GM19372 (cell line): ENCODE results near the gene CEP164.
"Not testable (repeated sequence)": the region's sequence is repeated elsewhere in the genome, so short reads cannot be mapped to it uniquely, and the experiment has no call there.

Experiments used
- ATAC-seq: cut with Tn5 transposase; IDR thresholded peaks from one replicate; pipeline ENCODE4 v1.9.1; 2021; ENCODE audit warnings: mild to moderate bottlenecking, low read depth, moderate library complexity; ENCODE audit not compliant: unreplicated experiment

Gene CEP164

GRCh38 chr11:117303646-117304315, 23.9 kb upstream of the CEP164 start:
- no peak for ATAC-seq

- no peak for ATAC-seq
These were observed 22.5 kb upstream of the CEP164 start for GRCh38 chr11:117305145-117305544.

GRCh38 chr11:117309310-117309709, 18.3 kb upstream of the CEP164 start:
- ATAC-seq: no peak

GRCh38 chr11:117313091-117313490, 14.6 kb upstream of the CEP164 start:
- no peak for ATAC-seq

GRCh38 chr11:117313828-117314768, 13.6 kb upstream of the CEP164 start:
- ATAC-seq: no peak

GRCh38 chr11:117314840-117315239, 12.8 kb upstream of the CEP164 start:
- no peak for ATAC-seq

GRCh38 chr11:117315285-117316196, 12.1 kb upstream of the CEP164 start:
- ATAC-seq: no peak

GRCh38 chr11:117316197-117316961, 11.3 kb upstream of the CEP164 start, which contains the start of gene BACE1:
BACE1 (minus strand) TSS chr11:117316256; CDS start chr11:117315795, 461 bp downstream.
- ATAC-seq: no peak

- no peak for ATAC-seq
These were observed 8.9 kb upstream of the CEP164 start for GRCh38 chr11:117318738-117319137.

GRCh38 chr11:117319214-117319840, 8.3 kb upstream of the CEP164 start:
- ATAC-seq: no peak

- not testable (repeated sequence) for ATAC-seq
These were observed 443 bp upstream of the CEP164 start for GRCh38 chr11:117327255-117327566.

GRCh38 chr11:117328375-117329010, 839 bp downstream of the CEP164 start:
- no peak for ATAC-seq

GRCh38 chr11:117332843-117333242, 5.2 kb downstream of the CEP164 start:
- ATAC-seq: no peak

- no peak for ATAC-seq
These were observed 6.3 kb downstream of the CEP164 start for GRCh38 chr11:117333917-117334316.

GRCh38 chr11:117334896-117335295, 7.2 kb downstream of the CEP164 start:
- ATAC-seq: no peak

- ATAC-seq: no peak
These were observed 7.7 kb downstream of the CEP164 start for GRCh38 chr11:117335399-117335798.

- ATAC-seq: no peak
These were observed 9.4 kb downstream of the CEP164 start for GRCh38 chr11:117337076-117337475.

- ATAC-seq: no peak
These were observed 17.4 kb downstream of the CEP164 start for GRCh38 chr11:117345039-117345438.

- no peak for ATAC-seq
These were observed 26.9 kb downstream of the CEP164 start for GRCh38 chr11:117354550-117354949.
